G401 (cell line): ENCODE results near the gene PARD6G. TPM values are rescaled to one million over a fixed set of nuclear protein-coding genes. Genes with fewer than 3 reads are reported as not detected.
"Not testable (repeated sequence)": the region's sequence is repeated elsewhere in the genome, so short reads cannot be mapped to it uniquely, and the experiment has no call there.

Source experiments
- DNase-seq: peaks from one replicate; pipeline ENCODE4 v3.0.0-alpha.2; 2015; ENCODE audit warnings: low spot score
- in situ Hi-C: cut with HindIII; loops from 2 replicates; pipeline ENCODE4 v1.10.0; 2016; ENCODE audit warnings: low sequenced_read_pairs, mixed read lengths
- total RNA-seq: library from RNA; depleted of rRNA; stranded (reverse); fragments of >200 nt; shearing (Covaris generic); gene quantifications from 2 replicates; pipeline ENCODE4 v1.2.3, GENCODE V29; 2014

The PARD6G gene
- total RNA-seq, 1 experiment from 2014 or later = 9.2 TPM

GRCh38 chr18:80178935-80179818, 68.1 kb downstream of the PARD6G start:
- no peak for DNase-seq
- in situ Hi-C loops = no loop called here

- in situ Hi-C loops = no loop called here
- DNase-seq = no peak
Observed at GRCh38 chr18:80177128-80177527, 70.2 kb downstream of the PARD6G start.

GRCh38 chr18:80176334-80177073, 70.8 kb downstream of the PARD6G start:
- in situ Hi-C loops = no loop called here
- no peak for DNase-seq

GRCh38 chr18:80175451-80176204, 71.7 kb downstream of the PARD6G start:
- in situ Hi-C loops = no loop called here
- DNase-seq = no peak

- in situ Hi-C loops = no loop called here
- DNase-seq = no peak
Observed at GRCh38 chr18:80173060-80173459, 74.3 kb downstream of the PARD6G start.

- no peak for DNase-seq
- in situ Hi-C loops = no loop called here
Observed at GRCh38 chr18:80172056-80172455, 75.3 kb downstream of the PARD6G start.

- no peak for DNase-seq
- in situ Hi-C loops = no loop called here
Observed at GRCh38 chr18:80171054-80171872, 76.1 kb downstream of the PARD6G start.

GRCh38 chr18:80170395-80171053, 76.8 kb downstream of the PARD6G start:
- DNase-seq = no peak
- in situ Hi-C loops = no loop called here

- in situ Hi-C loops = no loop called here
Observed at GRCh38 chr18:80169607-80170006, 77.7 kb downstream of the PARD6G start.

GRCh38 chr18:80168982-80169381, 78.3 kb downstream of the PARD6G start:
- DNase-seq = no peak
- in situ Hi-C loops = no loop called here

More at GRCh38 chr18:80169607-80170006, 77.7 kb downstream of the PARD6G start:
- no peak for DNase-seq

- in situ Hi-C loops = no loop called here
- DNase-seq = no peak
Observed at GRCh38 chr18:80168346-80168745, 79.0 kb downstream of the PARD6G start.

GRCh38 chr18:80167931-80168330, 79.4 kb downstream of the PARD6G start:
- in situ Hi-C loops = no loop called here
- no peak for DNase-seq

GRCh38 chr18:80167331-80167730, 80.0 kb downstream of the PARD6G start:
- DNase-seq = no peak
- in situ Hi-C loops = no loop called here

- in situ Hi-C loops = no loop called here
- DNase-seq = no peak
Observed at GRCh38 chr18:80166725-80167124, 80.6 kb downstream of the PARD6G start.

- in situ Hi-C loops = no loop called here
- DNase-seq = no peak
Observed at GRCh38 chr18:80166240-80166639, 81.1 kb downstream of the PARD6G start.

GRCh38 chr18:80164727-80165355, 82.5 kb downstream of the PARD6G start:
- in situ Hi-C loops, DNase-seq: not testable (repeated sequence)

- in situ Hi-C loops = no loop called here
- DNase-seq = no peak
Observed at GRCh38 chr18:80163183-80163582, 84.1 kb downstream of the PARD6G start.
